PC-3 (cell line): ENCODE measurements around the gene LRP10.

Source experiments
- EZH2 ChIP-seq: fragments of 300-600 bp; sonication (generic); IDR thresholded peaks from one replicate; pipeline ENCODE4 v1.6.1; 2017; ENCODE audit warnings: antibody characterized with exemption, mild to moderate bottlenecking, low read length; ENCODE audit not compliant: unreplicated experiment
- EZH2phosphoT487 ChIP-seq: fragments of 300-600 bp; sonication (generic); IDR thresholded peaks from 2 replicates; pipeline ENCODE4 v1.6.1; 2018; ENCODE audit warnings: mild to moderate bottlenecking, antibody characterized with exemption, low read length, borderline replicate concordance
- TF ChIP-seq, protein P1 (sequence below): fragments of 300-600 bp; sonication (generic); conservative IDR thresholded peaks from 2 replicates; pipeline ENCODE4 v1.5.1; 2017; ENCODE audit warnings: antibody characterized with exemption, low read depth, mild to moderate bottlenecking, low read length

DNA sequence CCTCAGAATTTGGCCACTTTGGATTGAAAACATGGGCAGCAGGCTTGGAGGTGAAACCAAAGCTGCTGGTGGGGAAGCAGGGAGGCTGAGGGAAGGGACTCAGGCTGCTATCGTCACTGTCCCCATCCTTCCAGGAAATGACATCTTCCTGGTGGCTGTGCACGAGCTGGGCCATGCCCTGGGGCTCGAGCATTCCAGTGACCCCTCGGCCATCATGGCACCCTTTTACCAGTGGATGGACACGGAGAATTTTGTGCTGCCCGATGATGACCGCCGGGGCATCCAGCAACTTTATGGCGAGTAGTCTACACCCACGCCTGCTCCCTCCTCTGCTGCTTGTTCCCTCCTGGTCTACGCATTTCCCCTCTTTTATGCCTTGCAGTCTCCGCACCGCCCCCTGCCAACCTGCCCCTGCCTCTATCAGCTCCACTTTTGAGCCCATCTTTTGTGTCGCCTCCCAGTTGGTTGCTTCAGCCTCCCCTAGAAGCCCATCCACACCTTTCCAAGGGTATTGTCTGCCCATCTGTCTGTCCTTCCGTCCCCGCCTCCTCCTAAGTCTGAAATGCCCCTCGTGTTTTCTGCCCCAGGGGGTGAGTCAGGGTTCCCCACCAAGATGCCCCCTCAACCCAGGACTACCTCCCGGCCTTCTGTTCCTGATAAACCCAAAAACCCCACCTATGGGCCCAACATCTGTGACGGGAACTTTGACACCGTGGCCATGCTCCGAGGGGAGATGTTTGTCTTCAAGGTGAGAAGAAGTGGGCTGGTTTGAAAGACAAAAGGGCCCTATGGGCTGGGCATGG is 28.2 kb upstream of the LRP10 start:
- TF ChIP-seq, protein P1, sequence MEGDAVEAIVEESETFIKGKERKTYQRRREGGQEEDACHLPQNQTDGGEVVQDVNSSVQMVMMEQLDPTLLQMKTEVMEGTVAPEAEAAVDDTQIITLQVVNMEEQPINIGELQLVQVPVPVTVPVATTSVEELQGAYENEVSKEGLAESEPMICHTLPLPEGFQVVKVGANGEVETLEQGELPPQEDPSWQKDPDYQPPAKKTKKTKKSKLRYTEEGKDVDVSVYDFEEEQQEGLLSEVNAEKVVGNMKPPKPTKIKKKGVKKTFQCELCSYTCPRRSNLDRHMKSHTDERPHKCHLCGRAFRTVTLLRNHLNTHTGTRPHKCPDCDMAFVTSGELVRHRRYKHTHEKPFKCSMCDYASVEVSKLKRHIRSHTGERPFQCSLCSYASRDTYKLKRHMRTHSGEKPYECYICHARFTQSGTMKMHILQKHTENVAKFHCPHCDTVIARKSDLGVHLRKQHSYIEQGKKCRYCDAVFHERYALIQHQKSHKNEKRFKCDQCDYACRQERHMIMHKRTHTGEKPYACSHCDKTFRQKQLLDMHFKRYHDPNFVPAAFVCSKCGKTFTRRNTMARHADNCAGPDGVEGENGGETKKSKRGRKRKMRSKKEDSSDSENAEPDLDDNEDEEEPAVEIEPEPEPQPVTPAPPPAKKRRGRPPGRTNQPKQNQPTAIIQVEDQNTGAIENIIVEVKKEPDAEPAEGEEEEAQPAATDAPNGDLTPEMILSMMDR = no peak
- TF ChIP-seq EZH2phosphoT487 (no peak), EZH2 (no peak)
